ENCODE data around the gene PRDX2.

GRCh38 chr19:12821761-12822160 lies 20.2 kb upstream of the PRDX2 start:
- TF ChIP-seq CTCF (IDR thresholded peaks at IDR 0.05; ENCODE audit: poor library complexity, severe bottlenecking) (no peak), EP300 (conservative IDR thresholded peaks at IDR 0.05; ENCODE audit: poor library complexity, severe bottlenecking) (no peak), POLR2AphosphoS5 (IDR thresholded peaks at IDR 0.05) (no peak), EZH2 (IDR thresholded peaks at IDR 0.05; ENCODE audit: borderline replicate concordance, insufficient read depth, low read length, poor library complexity, severe bottlenecking) (no peak)
